Smooth muscle cell (in vitro differentiated cells): ENCODE results near the gene IPO7. TPM values are rescaled to one million over a fixed set of nuclear protein-coding genes. Genes with fewer than 3 reads are reported as not detected.
"Not testable (repeated sequence)": the region's sequence is repeated elsewhere in the genome, so short reads cannot be mapped to it uniquely, and the experiment has no call there.

Source experiments
- DNase-seq: peaks from one replicate; lab custom pipeline; 2025; ENCODE audit not compliant: unreplicated experiment; lab: John Stamatoyannopoulos, UW
- H2AFZ ChIP-seq: fragments of 200-600 bp; sonication (generic); 2 replicates; pipeline ENCODE4 v1.6.0; 2016; ENCODE audit warnings: antibody characterized with exemption, low read depth, mild to moderate bottlenecking
- H3F3A ChIP-seq: fragments of 200-600 bp; sonication (generic); 2 replicates; pipeline ENCODE4 v1.6.0; 2017; ENCODE audit warnings: antibody characterized with exemption, low read depth
- H3K27ac ChIP-seq: fragments of 200-600 bp; sonication (generic); 2 replicates; pipeline ENCODE4 v1.5.1; 2016; ENCODE audit warnings: low read depth, mild to moderate bottlenecking
- H3K27me3 ChIP-seq: fragments of 200-600 bp; sonication (generic); 2 replicates; pipeline ENCODE4 v1.6.1; 2016; ENCODE audit warnings: low read depth, mild to moderate bottlenecking
- H3K36me3 ChIP-seq: fragments of 200-600 bp; sonication (generic); 2 replicates; pipeline ENCODE4 v1.5.1; 2016; ENCODE audit warnings: low read depth
- H3K4me1 ChIP-seq: fragments of 200-600 bp; sonication (generic); 2 replicates; pipeline ENCODE4 v1.5.1; 2016; ENCODE audit warnings: low read depth
- H3K4me2 ChIP-seq: fragments of 200-600 bp; sonication (generic); 2 replicates; pipeline ENCODE4 v1.6.0; 2016; ENCODE audit warnings: mild to moderate bottlenecking
- H3K4me3 ChIP-seq: fragments of 200-600 bp; sonication (generic); 2 replicates; pipeline ENCODE4 v1.5.1; 2016; ENCODE audit warnings: mild to moderate bottlenecking
- H3K79me2 ChIP-seq: fragments of 200-600 bp; sonication (generic); 2 replicates; pipeline ENCODE4 v1.6.0; 2016; ENCODE audit warnings: low read depth, mild to moderate bottlenecking
- H3K9ac ChIP-seq: fragments of 200-600 bp; sonication (generic); 2 replicates; pipeline ENCODE4 v1.6.0; 2016; ENCODE audit warnings: low read depth
- H3K9me3 ChIP-seq: fragments of 200-600 bp; sonication (generic); replicated peaks from 2 replicates; pipeline ENCODE4 v1.5.1; 2016; ENCODE audit warnings: low read depth
- H4K20me1 ChIP-seq: fragments of 200-600 bp; sonication (generic); 2 replicates; pipeline ENCODE4 v1.6.0; 2016; ENCODE audit warnings: low read depth
- WGBS: methylation state at CpG from one replicate; pipeline ENCODE4 v1.1.7; 2016; ENCODE audit warnings: low lambda C conversion rate; 5-methylcytosine and 5-hydroxymethylcytosine counted together
- polyA plus RNA-seq: library from polyadenylated mRNA; unstranded; fragments of >200 nt; fragmentation: Nextera tagmentation; extraction: Ambion mirVana; gene quantifications from 2 replicates; pipeline ENCODE4 v1.2.1, GENCODE V29; 2016
- total RNA-seq: library from RNA; depleted of rRNA; stranded (reverse); fragments of >200 nt; gene quantifications from 2 replicates; pipeline ENCODE4 v1.2.3, GENCODE V29; 2014
- TF ChIP-seq, protein P1 (sequence below): fragments of 200-600 bp; sonication (generic); IDR thresholded peaks from 2 replicates; pipeline ENCODE4 v1.5.1; 2017; ENCODE audit warnings: borderline replicate concordance, mild to moderate bottlenecking, antibody characterized with exemption; ENCODE audit not compliant: insufficient read depth, poor library complexity, severe bottlenecking

Gene IPO7
- total and polyA plus RNA-seq, 2 experiments from 2014 or later = 4.7 to 156 TPM

- WGBS = 66% methylated on average over 2 of the region's 2 CpGs
Measured at GRCh38 chr11:9347100-9347499, 37.4 kb upstream of the IPO7 start.

GRCh38 chr11:9347779-9348178, 36.7 kb upstream of the IPO7 start:
- H3K4me2 ChIP-seq, H2AFZ ChIP-seq, H3K4me1 ChIP-seq, H3F3A ChIP-seq, H3K79me2 ChIP-seq, H3K9me3 ChIP-seq, DNase-seq, H3K9ac ChIP-seq, H3K36me3 ChIP-seq, H3K4me3 ChIP-seq, H3K27ac ChIP-seq, H4K20me1 ChIP-seq, H3K27me3 ChIP-seq: not testable (repeated sequence)
- WGBS = 63% methylated on average over 4 of the region's 4 CpGs

More at GRCh38 chr11:9347100-9347499, 37.4 kb upstream of the IPO7 start:
- Histone ChIP-seq H3K9ac (no peak overlapping the region), H3K9me3 (no peaks in the 10 kb centered on the region), H3K4me2 (no peak overlapping the region), H3K4me1 (no peaks in the 10 kb centered on the region), H3K36me3 (no peaks in the 10 kb centered on the region), H3K79me2 (no peaks in the 10 kb centered on the region), H4K20me1 (no peaks in the 10 kb centered on the region), H2AFZ (no peak overlapping the region), H3K27ac (no peak overlapping the region), H3K4me3 (no peak overlapping the region), H3F3A (peaks cover 3% of the 10 kb centered on the region), H3K27me3 (no peaks in the 10 kb centered on the region)
- TF ChIP-seq, protein P1, sequence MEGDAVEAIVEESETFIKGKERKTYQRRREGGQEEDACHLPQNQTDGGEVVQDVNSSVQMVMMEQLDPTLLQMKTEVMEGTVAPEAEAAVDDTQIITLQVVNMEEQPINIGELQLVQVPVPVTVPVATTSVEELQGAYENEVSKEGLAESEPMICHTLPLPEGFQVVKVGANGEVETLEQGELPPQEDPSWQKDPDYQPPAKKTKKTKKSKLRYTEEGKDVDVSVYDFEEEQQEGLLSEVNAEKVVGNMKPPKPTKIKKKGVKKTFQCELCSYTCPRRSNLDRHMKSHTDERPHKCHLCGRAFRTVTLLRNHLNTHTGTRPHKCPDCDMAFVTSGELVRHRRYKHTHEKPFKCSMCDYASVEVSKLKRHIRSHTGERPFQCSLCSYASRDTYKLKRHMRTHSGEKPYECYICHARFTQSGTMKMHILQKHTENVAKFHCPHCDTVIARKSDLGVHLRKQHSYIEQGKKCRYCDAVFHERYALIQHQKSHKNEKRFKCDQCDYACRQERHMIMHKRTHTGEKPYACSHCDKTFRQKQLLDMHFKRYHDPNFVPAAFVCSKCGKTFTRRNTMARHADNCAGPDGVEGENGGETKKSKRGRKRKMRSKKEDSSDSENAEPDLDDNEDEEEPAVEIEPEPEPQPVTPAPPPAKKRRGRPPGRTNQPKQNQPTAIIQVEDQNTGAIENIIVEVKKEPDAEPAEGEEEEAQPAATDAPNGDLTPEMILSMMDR = no peak
- no peak for DNase-seq

GRCh38 chr11:9351321-9351881, 33.1 kb upstream of the IPO7 start:
- no peaks in the 10 kb centered on the region for H3K9me3 ChIP-seq

DNA sequence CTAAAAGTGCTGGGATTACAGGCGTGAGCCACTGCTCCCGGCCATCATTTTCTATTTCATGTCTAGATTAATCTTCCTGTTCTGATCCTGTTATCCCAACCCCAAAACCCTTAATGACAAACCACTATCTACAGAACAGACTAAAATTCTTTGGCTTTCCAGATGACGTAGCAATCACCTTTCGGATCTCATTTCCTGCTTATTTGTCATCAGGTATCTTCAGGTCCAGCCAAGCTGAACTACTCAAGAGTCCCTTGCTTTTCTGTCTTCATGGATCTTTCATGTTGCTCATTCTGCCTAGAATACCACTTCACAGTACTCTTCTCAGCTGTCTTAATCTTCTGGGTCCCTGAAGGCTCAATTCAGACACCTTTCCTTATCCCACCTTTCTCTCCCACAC, 27.4 kb upstream of the IPO7 start:
- Histone ChIP-seq H3K27me3 (no peaks in the 10 kb centered on the region), H3F3A (no peaks in the 10 kb centered on the region), H3K9ac (no peak overlapping the region), H3K27ac (no peak overlapping the region), H4K20me1 (no peaks in the 10 kb centered on the region), H2AFZ (no peak overlapping the region), H3K4me2 (no peak overlapping the region), H3K4me3 (no peak overlapping the region), H3K9me3 (no peaks in the 10 kb centered on the region), H3K36me3 (no peaks in the 10 kb centered on the region), H3K79me2 (no peaks in the 10 kb centered on the region), H3K4me1 (no peaks in the 10 kb centered on the region)
- no peak for DNase-seq
- TF ChIP-seq, protein P1 = no peak
- 94% methylated on average over 4 of the region's 4 CpGs for WGBS

More at GRCh38 chr11:9351321-9351881, 33.1 kb upstream of the IPO7 start:
- H3K4me2 ChIP-seq = no peak overlapping the region
- no peaks in the 10 kb centered on the region for H3F3A ChIP-seq
- TF ChIP-seq, protein P1 = no peak
- no peak overlapping the region for H2AFZ ChIP-seq
- no peak overlapping the region for H3K27ac ChIP-seq
- 74% methylated on average over 6 of the region's 6 CpGs for WGBS
- H3K4me3 ChIP-seq = no peak overlapping the region
- no peak for DNase-seq
- H3K27me3 ChIP-seq = no peaks in the 10 kb centered on the region
- no peaks in the 10 kb centered on the region for H4K20me1 ChIP-seq
- H3K36me3 ChIP-seq = no peaks in the 10 kb centered on the region
- no peaks in the 10 kb centered on the region for H3K4me1 ChIP-seq
- H3K9ac ChIP-seq = no peak overlapping the region
- H3K79me2 ChIP-seq = no peaks in the 10 kb centered on the region

DNA sequence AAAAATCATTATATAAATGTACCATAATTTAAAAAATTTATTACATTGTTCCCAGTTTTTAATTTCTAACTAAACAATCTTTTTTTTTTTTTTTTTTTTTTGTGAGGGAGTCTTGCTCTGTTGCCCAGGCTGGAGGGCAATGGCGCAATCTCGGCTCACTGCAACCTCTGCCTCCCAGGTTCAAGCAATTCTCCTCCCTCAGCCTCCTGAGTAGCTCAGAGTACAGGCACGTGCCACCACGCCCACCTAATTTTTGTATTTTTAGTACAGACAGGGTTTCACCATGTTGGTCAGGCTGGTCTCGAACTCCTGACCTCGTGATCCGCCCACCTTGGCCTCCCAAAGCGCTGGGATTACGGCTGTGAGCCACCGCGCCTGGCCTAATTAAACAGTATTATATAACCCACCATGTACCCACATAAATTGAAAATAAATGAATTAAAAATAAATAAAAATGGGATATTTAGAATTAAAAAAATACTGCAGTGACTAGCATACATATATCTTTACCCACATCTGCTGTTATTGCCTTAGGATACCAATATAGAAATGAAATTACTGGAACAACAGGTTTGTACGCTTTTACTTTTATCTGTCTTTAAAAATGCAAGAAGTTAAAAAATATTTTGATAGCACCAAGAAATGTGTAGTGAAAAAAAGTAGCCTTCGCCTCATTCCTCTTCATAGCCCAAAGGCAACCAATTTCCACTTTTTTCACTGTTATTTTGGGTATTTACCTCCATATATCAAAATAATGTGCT, 23.4 kb upstream of the IPO7 start:
- H3K4me2 ChIP-seq = not testable (repeated sequence)
- H3K27ac ChIP-seq = peak overlapping the region; percentile 99

More for the DNA sequence above, 23.4 kb upstream of the IPO7 start:
- not testable (repeated sequence) for H3K9me3 ChIP-seq, H3K79me2 ChIP-seq, H4K20me1 ChIP-seq, H3K9ac ChIP-seq, H3K36me3 ChIP-seq, H3K27me3 ChIP-seq, H3K4me1 ChIP-seq, H3K4me3 ChIP-seq, H2AFZ ChIP-seq, DNase-seq
- H3F3A ChIP-seq = peaks cover 13% of the 10 kb centered on the region
- WGBS = 93% methylated on average over 13 of the region's 13 CpGs
